LNCAP (cell line): ENCODE results near the gene TUBGCP3.

Experiments
- TF ChIP-seq, protein P1 (sequence below): fragments of 450-650 bp; IDR thresholded peaks from 2 replicates; pipeline ENCODE4 v1.5.1; 2017; ENCODE audit warnings: mild to moderate bottlenecking

The TUBGCP3 gene

DNA sequence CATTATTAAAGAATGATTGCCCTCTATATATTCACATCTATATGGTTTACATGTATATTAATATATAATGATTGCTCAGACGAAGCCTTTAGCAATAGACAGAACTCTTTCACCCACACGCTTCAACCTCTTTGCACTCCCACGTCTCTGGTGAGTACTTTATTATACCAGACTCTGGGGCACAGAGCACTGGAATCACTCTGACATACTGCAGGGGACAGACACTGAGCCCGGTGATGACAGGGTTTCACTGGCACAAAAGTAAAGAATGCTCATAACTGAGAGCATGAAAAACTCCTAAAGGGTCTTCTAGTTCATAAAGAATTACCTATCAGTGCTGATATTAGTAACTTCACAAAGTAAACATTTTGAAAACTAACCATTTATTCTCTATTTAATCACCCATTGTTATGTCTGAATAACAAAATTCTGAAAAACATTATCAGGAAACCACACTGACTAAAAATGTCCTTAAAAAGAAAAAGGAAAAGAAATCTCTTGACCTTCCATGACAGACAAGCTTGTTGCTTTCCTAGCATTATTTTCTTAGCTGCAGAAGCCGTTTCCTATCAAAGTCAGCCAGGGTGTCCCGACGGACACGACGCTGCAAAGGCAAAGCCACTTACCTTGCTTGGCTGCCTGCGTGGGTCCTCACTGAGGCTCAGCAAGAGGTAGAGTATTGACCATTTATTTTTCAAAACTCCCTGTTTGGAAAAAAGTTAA lies 29.1 kb downstream of the TUBGCP3 start:
- TF ChIP-seq, protein P1, sequence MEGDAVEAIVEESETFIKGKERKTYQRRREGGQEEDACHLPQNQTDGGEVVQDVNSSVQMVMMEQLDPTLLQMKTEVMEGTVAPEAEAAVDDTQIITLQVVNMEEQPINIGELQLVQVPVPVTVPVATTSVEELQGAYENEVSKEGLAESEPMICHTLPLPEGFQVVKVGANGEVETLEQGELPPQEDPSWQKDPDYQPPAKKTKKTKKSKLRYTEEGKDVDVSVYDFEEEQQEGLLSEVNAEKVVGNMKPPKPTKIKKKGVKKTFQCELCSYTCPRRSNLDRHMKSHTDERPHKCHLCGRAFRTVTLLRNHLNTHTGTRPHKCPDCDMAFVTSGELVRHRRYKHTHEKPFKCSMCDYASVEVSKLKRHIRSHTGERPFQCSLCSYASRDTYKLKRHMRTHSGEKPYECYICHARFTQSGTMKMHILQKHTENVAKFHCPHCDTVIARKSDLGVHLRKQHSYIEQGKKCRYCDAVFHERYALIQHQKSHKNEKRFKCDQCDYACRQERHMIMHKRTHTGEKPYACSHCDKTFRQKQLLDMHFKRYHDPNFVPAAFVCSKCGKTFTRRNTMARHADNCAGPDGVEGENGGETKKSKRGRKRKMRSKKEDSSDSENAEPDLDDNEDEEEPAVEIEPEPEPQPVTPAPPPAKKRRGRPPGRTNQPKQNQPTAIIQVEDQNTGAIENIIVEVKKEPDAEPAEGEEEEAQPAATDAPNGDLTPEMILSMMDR = no peak

DNA sequence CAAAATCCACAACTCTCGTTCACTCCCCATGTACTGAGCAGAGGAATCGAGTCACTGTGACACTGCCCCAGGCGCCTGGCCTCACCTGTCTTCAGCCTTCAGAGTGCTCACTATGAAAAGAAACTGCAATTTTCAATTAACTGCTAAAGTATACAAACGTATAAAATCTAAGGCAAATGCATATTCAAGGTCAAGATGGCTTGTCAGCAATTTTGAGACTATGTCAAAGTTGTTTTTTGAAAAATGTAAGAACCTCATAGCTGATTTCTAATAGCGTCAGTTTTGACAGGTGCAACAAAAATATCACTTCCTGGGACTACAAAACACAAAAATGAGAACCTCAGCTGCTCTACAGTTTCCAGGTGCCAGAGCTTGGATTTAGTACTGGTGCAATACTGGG lies 31.4 kb downstream of the TUBGCP3 start:
- TF ChIP-seq, protein P1 = no peak

DNA sequence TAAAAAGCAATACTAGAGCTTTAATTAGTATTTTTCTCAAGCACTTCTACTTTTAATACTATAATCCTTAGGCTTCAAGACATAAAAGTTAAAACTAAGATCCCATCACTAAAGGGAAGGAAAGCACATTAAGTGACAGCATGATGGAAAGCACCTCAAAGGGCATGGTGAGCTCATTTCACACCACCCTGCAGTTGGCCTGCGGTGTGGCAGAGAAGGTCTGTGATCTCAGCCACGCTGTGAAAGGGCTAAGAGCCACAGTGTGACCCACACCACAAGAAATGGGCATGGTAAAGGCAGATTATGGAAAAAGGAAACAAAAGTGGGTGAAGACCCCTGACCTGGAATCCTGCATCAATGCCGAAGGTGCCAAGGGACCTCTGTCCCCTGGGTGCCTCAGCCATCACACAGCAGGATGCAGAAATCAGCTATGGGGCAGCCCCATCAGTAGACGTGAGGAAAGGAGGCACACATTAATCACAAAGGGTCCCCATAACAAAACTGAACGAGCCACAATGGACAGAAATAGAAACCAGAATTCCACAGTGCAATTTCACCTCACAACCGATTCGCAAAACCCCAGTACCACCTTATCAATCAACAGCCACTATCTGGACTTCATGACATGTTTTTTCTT lies 33.6 kb downstream of the TUBGCP3 start:
- TF ChIP-seq, protein P1 = no peak

DNA sequence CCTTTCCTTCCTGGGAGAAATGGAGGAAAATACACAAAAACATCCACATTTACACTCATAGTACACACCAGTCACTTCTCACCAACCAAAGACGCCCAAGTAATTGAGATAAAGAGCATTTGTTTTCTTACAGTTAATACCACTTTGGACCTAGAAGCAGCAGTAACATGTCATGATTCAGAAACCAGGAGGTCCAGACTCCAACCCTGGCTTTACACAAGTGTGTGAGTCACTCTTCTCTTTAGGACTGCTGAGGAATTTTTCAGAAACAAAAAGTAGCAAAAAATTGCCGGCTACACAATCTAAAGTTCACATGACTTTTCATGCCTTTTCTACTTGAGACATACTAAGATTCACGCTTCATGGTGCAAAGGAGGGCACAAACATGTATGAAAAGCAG lies 42.1 kb downstream of the TUBGCP3 start:
- TF ChIP-seq, protein P1 = no peak

DNA sequence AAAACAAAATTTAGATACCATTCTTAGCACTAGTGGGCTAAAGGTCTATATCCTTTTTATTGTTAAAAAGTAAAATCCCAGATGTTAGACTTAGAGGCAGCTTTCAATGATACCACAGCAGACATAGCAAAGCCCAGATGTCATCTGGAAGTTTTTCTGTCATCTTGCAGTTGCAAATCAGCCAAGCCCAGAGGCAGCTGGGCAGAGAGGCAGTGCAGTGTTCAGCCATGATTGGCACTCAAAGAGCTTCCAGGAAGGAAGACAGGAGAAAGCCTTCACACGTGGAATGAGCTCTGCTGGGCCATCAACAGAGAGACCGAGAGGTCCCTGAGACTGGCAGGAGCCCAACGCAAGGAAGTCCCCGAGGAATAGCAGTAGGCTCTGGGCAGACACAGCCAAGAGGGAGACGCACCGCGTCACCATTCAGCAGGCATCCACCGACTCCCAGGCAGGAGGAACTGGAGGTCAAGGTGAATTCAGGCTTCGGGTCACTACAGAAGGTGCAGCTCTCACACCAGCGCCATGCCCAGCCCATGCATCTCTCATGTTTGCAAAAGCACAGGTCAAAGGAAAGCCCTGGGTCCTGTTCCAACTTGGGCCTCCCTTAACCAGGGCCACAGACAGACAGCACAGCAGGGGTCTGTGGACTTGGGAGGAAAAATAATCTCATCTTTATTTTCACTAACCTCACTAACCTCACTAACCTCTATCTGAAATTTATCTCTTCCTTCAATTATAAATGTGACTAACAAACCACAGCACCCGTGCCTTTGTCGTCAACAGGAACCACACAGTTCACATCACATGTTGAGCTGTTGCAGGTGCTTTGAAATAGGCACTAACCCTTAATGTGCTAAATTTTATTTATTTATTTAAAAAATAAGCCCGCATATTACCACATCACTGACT lies 54.9 kb downstream of the TUBGCP3 start:
- TF ChIP-seq, protein P1 = no peak

DNA sequence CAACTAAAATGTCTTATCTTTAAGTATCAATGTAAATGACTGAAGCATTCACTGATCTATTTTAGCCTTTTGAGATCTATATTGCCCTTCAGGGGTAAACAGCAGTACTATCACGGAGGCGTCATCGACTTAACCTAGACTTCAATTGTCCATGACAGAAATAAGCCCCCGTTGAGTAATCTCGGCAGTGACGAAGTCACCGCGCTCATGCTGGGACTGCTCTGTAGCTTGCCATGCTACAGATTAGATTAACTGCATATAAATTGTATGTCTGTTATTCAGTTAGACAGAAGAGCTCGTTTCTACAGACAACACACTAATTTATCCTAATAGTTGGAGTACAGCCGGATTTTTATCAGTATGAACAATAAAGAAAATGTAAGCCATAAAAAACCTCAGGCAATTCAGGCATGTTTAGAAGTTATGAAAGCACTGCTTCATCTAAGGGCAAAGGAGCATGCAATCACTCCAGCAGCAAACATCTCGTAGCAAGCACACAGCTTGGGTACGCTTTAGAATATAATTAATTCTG lies 56.6 kb downstream of the TUBGCP3 start:
- TF ChIP-seq, protein P1 = no peak

DNA sequence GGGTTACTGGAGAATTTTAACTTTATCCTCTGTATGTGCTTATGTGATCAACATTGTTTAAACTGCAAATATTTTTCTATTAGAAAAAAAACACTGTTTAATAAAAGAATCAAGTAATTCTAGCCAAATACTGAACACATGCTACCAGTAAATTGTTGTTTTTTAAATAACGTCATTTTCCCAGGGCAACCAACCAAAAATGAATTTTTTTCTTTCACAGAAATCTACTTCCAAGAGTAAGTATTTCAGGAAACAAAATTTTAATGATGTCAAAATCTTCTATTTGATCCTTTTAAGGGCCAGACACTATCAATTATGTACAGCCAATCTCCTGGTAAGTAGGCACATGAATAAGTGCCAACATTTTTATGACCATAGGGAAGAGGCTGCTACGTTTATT lies 57.1 kb downstream of the TUBGCP3 start:
- TF ChIP-seq, protein P1 = no peak
